ENCODE results near the gene CD68.

DNA sequence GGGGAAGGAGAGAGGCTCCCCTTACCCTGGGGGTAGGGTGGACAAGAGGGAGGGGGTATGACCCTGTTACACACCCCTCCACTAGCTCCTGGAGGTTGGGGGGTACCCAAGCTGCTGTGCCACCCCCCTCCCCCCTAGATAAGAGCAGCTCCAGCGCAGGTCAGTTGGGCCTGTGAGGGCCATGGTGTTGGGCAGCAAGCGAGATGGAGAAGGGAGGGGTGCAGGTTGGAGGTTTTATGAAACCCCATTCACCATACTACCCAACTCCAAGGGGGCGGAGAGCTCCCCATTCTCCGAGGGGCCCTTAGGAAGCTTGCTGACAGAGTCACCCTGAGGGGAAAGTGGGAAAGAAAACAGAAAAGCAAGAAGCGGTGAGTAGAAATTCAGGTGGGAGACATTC lies 12.2 kb downstream of the CD68 start:
- TF ChIP-seq, protein P1, sequence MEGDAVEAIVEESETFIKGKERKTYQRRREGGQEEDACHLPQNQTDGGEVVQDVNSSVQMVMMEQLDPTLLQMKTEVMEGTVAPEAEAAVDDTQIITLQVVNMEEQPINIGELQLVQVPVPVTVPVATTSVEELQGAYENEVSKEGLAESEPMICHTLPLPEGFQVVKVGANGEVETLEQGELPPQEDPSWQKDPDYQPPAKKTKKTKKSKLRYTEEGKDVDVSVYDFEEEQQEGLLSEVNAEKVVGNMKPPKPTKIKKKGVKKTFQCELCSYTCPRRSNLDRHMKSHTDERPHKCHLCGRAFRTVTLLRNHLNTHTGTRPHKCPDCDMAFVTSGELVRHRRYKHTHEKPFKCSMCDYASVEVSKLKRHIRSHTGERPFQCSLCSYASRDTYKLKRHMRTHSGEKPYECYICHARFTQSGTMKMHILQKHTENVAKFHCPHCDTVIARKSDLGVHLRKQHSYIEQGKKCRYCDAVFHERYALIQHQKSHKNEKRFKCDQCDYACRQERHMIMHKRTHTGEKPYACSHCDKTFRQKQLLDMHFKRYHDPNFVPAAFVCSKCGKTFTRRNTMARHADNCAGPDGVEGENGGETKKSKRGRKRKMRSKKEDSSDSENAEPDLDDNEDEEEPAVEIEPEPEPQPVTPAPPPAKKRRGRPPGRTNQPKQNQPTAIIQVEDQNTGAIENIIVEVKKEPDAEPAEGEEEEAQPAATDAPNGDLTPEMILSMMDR (IDR thresholded peaks at IDR 0.05): no peak
- TF ChIP-seq POLR2A (IDR thresholded peaks at IDR 0.05): no peak
